ENCODE data around the gene UBE2E3. TPM values are rescaled to one million over a fixed set of nuclear protein-coding genes. Genes with fewer than 3 reads are reported as not detected.

UBE2E3 gene
- total RNA-seq, 1 experiment from 2014 or later, result 180 TPM

- Histone ChIP-seq H3K9me2 (ENCODE audit: insufficient read depth) (no peaks in the 10 kb centered on the region), H3K27ac (no peak overlapping the region), H3K4me2 (peak overlapping the region; percentile 6; the same call in 1 of the 2 replicates), H3K4me1 (replicated peaks; ENCODE audit: insufficient read depth) (peaks cover 32% of the 10 kb centered on the region), H3K27me3 (ENCODE audit: insufficient read depth, low read depth) (no peaks in the 10 kb centered on the region), H3K79me2 (ENCODE audit: low read depth) (peaks cover 89% of the 10 kb centered on the region), H3K9me3 (ENCODE audit: insufficient read depth, low read depth) (no peaks in the 10 kb centered on the region), H3K4me3 (no peak overlapping the region), H2AFZ (no peak overlapping the region), H3F3A (ENCODE audit: insufficient read depth, low read depth) (peaks cover 4% of the 10 kb centered on the region; the same call in 1 of the 2 replicates), H3K36me3 (ENCODE audit: low read depth) (peaks cover 77% of the 10 kb centered on the region), H4K20me1 (ENCODE audit: insufficient read depth) (no peaks in the 10 kb centered on the region; the same call in 1 of the 2 replicates)
- CTCF ChIA-PET, result no interaction called here
- BruUV-seq (replicated peaks), result no TSS peak
- POLR2A ChIA-PET (ENCODE audit: unreplicated experiment), result no interaction called here
- intact Hi-C loops (cut with micrococcal nuclease; ENCODE audit: unreplicated experiment), result loop anchor here (10.0 kb wide), 1 partner anchor 691 kb away; no protein-coding TSS in a partner anchor
- TF ChIP-seq CTCF (conservative IDR thresholded peaks at IDR 0.05) (no peak), EZH2 (IDR thresholded peaks at IDR 0.05; ENCODE audit: low read depth) (no peak)
- DNase-seq, result no peak
These were observed 5.5 kb downstream of the UBE2E3 start for GRCh38 chr2:180985771-180986395.

GRCh38 chr2:180987146-180987545 lies 6.7 kb downstream of the UBE2E3 start:
- H3K9me2 ChIP-seq (ENCODE audit: insufficient read depth), result no peaks in the 10 kb centered on the region
- ChIA-PET CTCF (no interaction called here), POLR2A (ENCODE audit: unreplicated experiment) (no interaction called here)
- H3K4me1 ChIP-seq (replicated peaks; ENCODE audit: insufficient read depth), result peaks cover 31% of the 10 kb centered on the region
- DNase-seq, result no peak
- H3K27me3 ChIP-seq (ENCODE audit: insufficient read depth, low read depth), result no peaks in the 10 kb centered on the region
- peaks cover 88% of the 10 kb centered on the region for H3K79me2 ChIP-seq (ENCODE audit: low read depth)
- no peak overlapping the region for H3K4me2 ChIP-seq
- TF ChIP-seq EZH2 (IDR thresholded peaks at IDR 0.05; ENCODE audit: low read depth), result no peak
- TF ChIP-seq CTCF (conservative IDR thresholded peaks at IDR 0.05), result no peak
- H3K27ac ChIP-seq, result no peak overlapping the region
- H2AFZ ChIP-seq, result no peak overlapping the region
- H3F3A ChIP-seq (ENCODE audit: insufficient read depth, low read depth), result peaks cover 3% of the 10 kb centered on the region; the same call in 1 of the 2 replicates
- no peaks in the 10 kb centered on the region; the same call in 1 of the 2 replicates for H4K20me1 ChIP-seq (ENCODE audit: insufficient read depth)
- intact Hi-C loops (cut with micrococcal nuclease; ENCODE audit: unreplicated experiment), result loop anchor here (10.0 kb wide), 1 partner anchor 692 kb away; no protein-coding TSS in a partner anchor
- no TSS peak for BruUV-seq (replicated peaks)
- H3K36me3 ChIP-seq (ENCODE audit: low read depth), result peaks cover 88% of the 10 kb centered on the region
- no peaks in the 10 kb centered on the region for H3K9me3 ChIP-seq (ENCODE audit: insufficient read depth, low read depth)
- no peak overlapping the region for H3K4me3 ChIP-seq

GRCh38 chr2:180990337-180990736 lies 9.9 kb downstream of the UBE2E3 start:
- CTCF ChIA-PET, result no interaction called here
- TF ChIP-seq CTCF (conservative IDR thresholded peaks at IDR 0.05) (no peak), EZH2 (IDR thresholded peaks at IDR 0.05; ENCODE audit: low read depth) (no peak)
- no peaks in the 10 kb centered on the region for H3K27me3 ChIP-seq (ENCODE audit: insufficient read depth, low read depth)
- H3K4me1 ChIP-seq (replicated peaks; ENCODE audit: insufficient read depth), result no peaks in the 10 kb centered on the region; the same call in 1 of the 2 replicates
- peaks cover 89% of the 10 kb centered on the region for H3K79me2 ChIP-seq (ENCODE audit: low read depth)
- POLR2A ChIA-PET (ENCODE audit: unreplicated experiment), result no interaction called here
- H3K4me2 ChIP-seq, result no peak overlapping the region
- no peaks in the 10 kb centered on the region for H3K9me2 ChIP-seq (ENCODE audit: insufficient read depth)
- no peaks in the 10 kb centered on the region for H3F3A ChIP-seq (ENCODE audit: insufficient read depth, low read depth)
- peaks cover 2% of the 10 kb centered on the region; the same call in 1 of the 2 replicates for H4K20me1 ChIP-seq (ENCODE audit: insufficient read depth)
- H3K36me3 ChIP-seq (ENCODE audit: low read depth), result peaks cover 83% of the 10 kb centered on the region
- BruUV-seq (replicated peaks), result no TSS peak
- H3K27ac ChIP-seq, result no peak overlapping the region
- no peak overlapping the region for H3K4me3 ChIP-seq
- intact Hi-C loops (cut with micrococcal nuclease; ENCODE audit: unreplicated experiment), result no loop called here
- DNase-seq, result no peak
- no peaks in the 10 kb centered on the region for H3K9me3 ChIP-seq (ENCODE audit: insufficient read depth, low read depth)
- H2AFZ ChIP-seq, result no peak overlapping the region

Measured in PC-9 (cell line).